ENCODE measurements around the gene KRTAP10-5.
"Not testable (repeated sequence)": the region's sequence is repeated elsewhere in the genome, so short reads cannot be mapped to it uniquely, and the experiment has no call there.

Gene KRTAP10-5

GRCh38 chr21:44580231-44580821 is at the start of gene KRTAP10-5:
Gene KRTAP10-5, minus strand, starts transcription at chr21:44580604. Its CDS starts 26 bp downstream, at chr21:44580578.
- not testable (repeated sequence) for DNase-seq (ENCODE audit: low read depth)

- no peak for DNase-seq (ENCODE audit: low read depth)
Measured at GRCh38 chr21:44628707-44629391, 48.4 kb upstream of the KRTAP10-5 start.

GRCh38 chr21:44627831-44628233 is 47.4 kb upstream of the KRTAP10-5 start:
- DNase-seq (ENCODE audit: low read depth), result not testable (repeated sequence)

- DNase-seq (ENCODE audit: low read depth), result not testable (repeated sequence)
Measured at GRCh38 chr21:44627181-44627822, 46.9 kb upstream of the KRTAP10-5 start.

GRCh38 chr21:44626673-44627143 is 46.3 kb upstream of the KRTAP10-5 start, which contains the start of gene KRTAP10-9:
Gene KRTAP10-9, plus strand, starts transcription at chr21:44627093. Its CDS starts 79 bp downstream, at chr21:44627172.
- DNase-seq (ENCODE audit: low read depth), result no peak

GRCh38 chr21:44626262-44626661 is 45.9 kb upstream of the KRTAP10-5 start:
- DNase-seq (ENCODE audit: low read depth), result no peak

- no peak for DNase-seq (ENCODE audit: low read depth)
Measured at GRCh38 chr21:44625756-44626155, 45.4 kb upstream of the KRTAP10-5 start.

GRCh38 chr21:44623575-44623974 is 43.2 kb upstream of the KRTAP10-5 start:
- DNase-seq (ENCODE audit: low read depth), result no peak

GRCh38 chr21:44619886-44620285 is 39.5 kb upstream of the KRTAP10-5 start:
- no peak for DNase-seq (ENCODE audit: low read depth)

- no peak for DNase-seq (ENCODE audit: low read depth)
Measured at GRCh38 chr21:44618909-44619308, 38.5 kb upstream of the KRTAP10-5 start.

- DNase-seq (ENCODE audit: low read depth), result no peak
Measured at GRCh38 chr21:44618504-44618903, 38.1 kb upstream of the KRTAP10-5 start.

GRCh38 chr21:44617071-44617501 is 36.7 kb upstream of the KRTAP10-5 start:
- no peak for DNase-seq (ENCODE audit: low read depth)

GRCh38 chr21:44616591-44616926 is 36.2 kb upstream of the KRTAP10-5 start:
- DNase-seq (ENCODE audit: low read depth), result no peak

GRCh38 chr21:44615911-44616590 is 35.6 kb upstream of the KRTAP10-5 start:
- no peak for DNase-seq (ENCODE audit: low read depth)

GRCh38 chr21:44615466-44615865 is 35.1 kb upstream of the KRTAP10-5 start:
- DNase-seq (ENCODE audit: low read depth), result no peak

GRCh38 chr21:44614961-44615391 is 34.6 kb upstream of the KRTAP10-5 start:
- DNase-seq (ENCODE audit: low read depth), result no peak

GRCh38 chr21:44614161-44614631 is 33.8 kb upstream of the KRTAP10-5 start:
- DNase-seq (ENCODE audit: low read depth), result no peak

GRCh38 chr21:44613386-44614155 is 33.2 kb upstream of the KRTAP10-5 start:
- no peak for DNase-seq (ENCODE audit: low read depth)

GRCh38 chr21:44612669-44613229 is 32.3 kb upstream of the KRTAP10-5 start:
- DNase-seq (ENCODE audit: low read depth), result no peak

- no peak for DNase-seq (ENCODE audit: low read depth)
Measured at GRCh38 chr21:44612029-44612486, 31.7 kb upstream of the KRTAP10-5 start, which contains the start of gene KRTAP10-8. Gene KRTAP10-8, plus strand, starts transcription at chr21:44612079. Its CDS starts 22 bp downstream, at chr21:44612101.

GRCh38 chr21:44611551-44611950 is 31.1 kb upstream of the KRTAP10-5 start:
- no peak for DNase-seq (ENCODE audit: low read depth)
